ENCODE measurements around the gene RHBDD3.
A peak's percentile ranks its signal among the peaks of the same experiment; 100 is the strongest.
"Not testable (repeated sequence)": the region's sequence is repeated elsewhere in the genome, so short reads cannot be mapped to it uniquely, and the experiment has no call there.

Gene RHBDD3

GRCh38 chr22:29245626-29246385, 22.0 kb downstream of the RHBDD3 start:
- DNase-seq, result peak; percentile 58

- no peak for DNase-seq
These were observed 22.8 kb downstream of the RHBDD3 start for GRCh38 chr22:29244785-29245625.

- DNase-seq, result no peak
These were observed 23.8 kb downstream of the RHBDD3 start for GRCh38 chr22:29243874-29244446.

GRCh38 chr22:29240481-29240880, 27.3 kb downstream of the RHBDD3 start:
- not testable (repeated sequence) for DNase-seq

- no peak for DNase-seq
These were observed 34.4 kb downstream of the RHBDD3 start for GRCh38 chr22:29233277-29233877.

GRCh38 chr22:29231971-29232959, 35.5 kb downstream of the RHBDD3 start:
- DNase-seq, result no peak

- DNase-seq, result no peak
These were observed 36.6 kb downstream of the RHBDD3 start for GRCh38 chr22:29230972-29231875.

GRCh38 chr22:29226351-29226981, 41.3 kb downstream of the RHBDD3 start:
- DNase-seq, result no peak

- DNase-seq, result peak; percentile 25
These were observed 42.2 kb downstream of the RHBDD3 start for GRCh38 chr22:29225422-29226090.

- no peak for DNase-seq
These were observed 42.8 kb downstream of the RHBDD3 start for GRCh38 chr22:29224859-29225410.

- no peak for DNase-seq
These were observed 43.5 kb downstream of the RHBDD3 start for GRCh38 chr22:29224121-29224858.

GRCh38 chr22:29219881-29220670, 47.7 kb downstream of the RHBDD3 start:
- DNase-seq, result no peak

GRCh38 chr22:29219409-29219782, 48.4 kb downstream of the RHBDD3 start:
- DNase-seq, result not testable (repeated sequence)

GRCh38 chr22:29218758-29219408, 48.9 kb downstream of the RHBDD3 start:
- DNase-seq, result no peak

GRCh38 chr22:29217827-29218757, 49.7 kb downstream of the RHBDD3 start:
- no peak for DNase-seq
